AG20443 (cell line): ENCODE results near the gene NOL3.

ENCODE experiments used
- DNase-seq: peaks from one replicate; pipeline ENCODE4 v3.0.0; 2012; ENCODE audit warnings: low spot score, mixed read lengths

NOL3 gene

GRCh38 chr16:67206838-67207248, 36.5 kb downstream of the NOL3 start:
- DNase-seq: no peak

- DNase-seq: peak; percentile 85
These were observed 37.1 kb downstream of the NOL3 start for GRCh38 chr16:67207249-67208091.

DNA sequence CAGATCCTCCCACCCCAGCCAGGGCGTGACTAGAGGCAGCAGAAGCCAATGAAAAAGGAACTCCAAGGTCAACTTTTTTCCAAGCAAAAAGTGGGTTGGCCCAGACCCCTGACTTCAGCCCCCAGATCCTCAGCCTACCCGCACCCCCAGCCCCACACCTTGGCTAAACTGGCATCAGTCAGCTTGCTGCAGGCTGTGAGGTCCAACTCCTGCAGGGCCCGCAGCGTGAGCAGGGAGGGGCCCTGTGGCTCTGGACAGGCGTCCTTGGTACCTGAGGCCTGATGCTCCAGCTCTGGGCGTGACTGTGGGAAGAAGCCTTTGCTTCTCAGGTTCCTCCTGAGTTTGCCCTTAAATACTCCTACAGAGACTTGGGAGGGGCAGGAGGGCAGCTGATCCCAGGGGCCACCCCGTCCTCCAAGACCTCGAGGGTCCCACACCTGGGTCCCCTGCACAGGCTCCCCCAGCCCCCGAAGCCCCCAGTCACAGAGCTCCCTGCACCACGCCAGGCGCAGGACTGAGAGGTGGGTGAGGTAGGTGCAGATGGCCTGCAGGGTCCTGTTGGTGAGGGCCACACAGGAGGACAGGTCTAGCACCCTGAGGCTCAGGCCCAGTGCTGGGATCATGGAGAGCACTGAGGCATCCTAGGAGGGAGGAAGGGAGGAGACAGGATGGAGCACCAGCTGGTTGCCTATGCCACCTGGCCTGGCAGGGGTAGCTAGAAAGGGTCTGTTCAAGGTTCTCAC, 38.0 kb downstream of the NOL3 start:
- no peak for DNase-seq

GRCh38 chr16:67209565-67209964, 39.2 kb downstream of the NOL3 start:
- no peak for DNase-seq

DNA sequence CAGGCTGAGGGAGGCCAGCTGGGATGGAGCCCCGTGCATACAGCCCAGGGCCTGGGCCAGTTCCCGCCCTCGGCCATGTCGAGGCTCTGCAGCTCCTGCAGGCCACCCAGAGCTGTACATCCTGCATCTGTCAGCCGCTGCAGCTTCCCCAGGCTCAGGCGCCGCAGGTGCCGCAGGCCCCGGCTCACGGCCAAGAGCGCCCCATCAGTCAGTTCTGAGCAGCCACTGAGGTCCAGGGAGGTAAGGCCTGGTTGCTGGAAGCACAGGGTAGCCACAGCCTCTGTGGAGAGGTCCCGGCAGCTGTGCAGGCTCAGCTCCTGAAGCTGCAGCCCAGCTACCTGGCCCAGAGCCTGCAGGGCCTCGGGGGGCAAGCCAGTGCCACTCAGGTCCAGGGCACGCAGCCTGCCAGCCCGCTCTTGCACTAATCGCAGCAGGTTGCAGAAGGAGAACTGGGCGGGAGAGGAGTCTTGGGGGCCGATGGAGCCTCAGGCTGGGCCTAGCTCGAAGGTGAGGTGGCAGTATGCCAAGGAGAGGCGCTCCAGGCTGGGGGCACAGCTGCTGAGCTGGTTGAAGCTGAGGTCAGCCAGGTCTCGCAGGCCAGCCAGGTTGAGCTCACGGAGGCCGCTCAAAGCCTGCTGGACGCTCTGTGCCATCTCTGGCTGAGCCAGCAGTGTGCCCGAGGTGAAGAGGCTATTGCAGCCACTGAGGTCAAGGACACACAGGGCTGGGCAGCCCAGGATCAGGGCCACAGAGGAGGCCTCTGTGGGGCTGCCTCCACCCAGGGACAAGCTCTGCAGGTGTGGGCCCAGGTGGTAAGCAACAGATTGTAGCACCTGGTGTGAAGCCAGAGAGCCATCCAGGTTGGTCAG, 40.0 kb downstream of the NOL3 start:
- DNase-seq: no peak

DNA sequence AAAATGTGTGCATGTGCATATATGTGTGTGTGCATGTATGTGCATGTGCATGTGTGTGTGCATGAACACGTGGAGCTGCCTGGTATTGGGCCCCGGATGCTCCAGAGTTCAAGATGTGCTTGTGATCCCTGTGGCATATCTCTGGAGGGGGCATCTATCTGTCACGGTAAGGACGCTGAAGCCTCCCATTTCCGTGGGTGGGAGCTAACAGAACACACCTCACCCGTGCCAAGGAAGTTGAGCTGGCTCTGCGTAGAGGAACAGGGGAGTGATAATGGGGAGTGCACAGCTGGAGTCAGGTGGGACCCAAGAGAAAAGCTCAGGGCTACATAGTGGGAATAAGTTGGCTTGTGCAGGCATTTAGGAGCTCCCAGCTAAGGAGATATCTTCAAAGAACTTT, 41.3 kb downstream of the NOL3 start:
- DNase-seq: no peak

DNA sequence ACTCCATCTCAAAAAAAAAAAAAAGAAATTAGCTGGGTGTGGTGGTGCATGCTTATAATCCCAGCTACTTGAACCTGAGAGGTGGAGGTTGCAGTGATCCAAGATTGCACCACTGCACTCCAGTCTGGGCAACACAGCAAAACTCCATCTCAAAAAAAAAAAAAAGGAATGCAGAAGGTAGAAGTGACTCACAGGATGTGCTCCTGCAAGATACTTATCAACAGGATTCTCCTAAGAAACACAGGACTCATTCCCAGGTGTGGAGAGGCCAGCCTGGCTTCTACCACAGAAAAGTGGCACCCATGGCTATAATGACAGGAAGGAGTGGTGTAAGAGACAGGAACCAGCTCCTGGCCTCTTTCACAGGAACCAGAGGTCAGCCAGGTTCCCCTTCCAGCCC, 42.4 kb downstream of the NOL3 start:
- DNase-seq: no peak

DNA sequence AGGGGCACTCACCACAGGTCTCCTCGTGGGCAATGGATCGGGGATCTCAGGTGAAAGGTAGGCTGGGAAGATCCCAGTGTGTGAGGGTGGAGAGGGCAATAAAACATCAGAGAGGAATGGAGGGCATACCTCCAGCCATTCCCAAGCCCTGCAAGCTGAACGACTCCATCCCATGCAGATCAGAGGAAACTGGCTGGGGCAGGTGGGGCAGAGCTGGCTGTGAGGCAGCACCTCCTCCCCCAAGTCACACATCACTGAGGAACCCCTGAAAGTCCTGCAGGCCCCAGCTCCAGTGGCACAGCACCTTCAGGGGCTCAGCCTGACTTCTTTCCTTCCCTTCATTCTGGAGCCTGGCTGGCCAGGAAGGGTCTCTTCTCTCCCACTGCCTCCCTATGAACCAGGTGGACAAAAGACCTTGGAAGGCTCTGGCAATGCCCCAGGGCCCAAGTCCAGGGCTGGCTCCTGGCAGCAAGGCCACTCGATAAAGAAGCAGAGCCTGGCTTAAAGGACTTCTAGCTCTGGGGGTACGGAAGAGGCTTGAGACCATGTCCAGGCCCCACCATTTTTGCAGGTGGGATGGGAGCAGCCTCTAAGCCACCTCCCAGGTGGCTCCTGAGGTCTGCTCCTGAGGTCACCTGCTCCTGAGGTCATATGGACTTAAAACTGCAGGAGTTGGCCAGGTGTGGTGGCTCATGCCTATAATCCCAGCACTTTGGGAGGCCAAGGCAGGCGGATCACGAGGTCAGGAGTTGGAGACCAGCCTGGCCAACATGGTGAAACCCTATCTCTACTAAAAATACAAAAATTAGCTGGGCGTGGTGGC, 43.1 kb downstream of the NOL3 start:
- no peak for DNase-seq

DNA sequence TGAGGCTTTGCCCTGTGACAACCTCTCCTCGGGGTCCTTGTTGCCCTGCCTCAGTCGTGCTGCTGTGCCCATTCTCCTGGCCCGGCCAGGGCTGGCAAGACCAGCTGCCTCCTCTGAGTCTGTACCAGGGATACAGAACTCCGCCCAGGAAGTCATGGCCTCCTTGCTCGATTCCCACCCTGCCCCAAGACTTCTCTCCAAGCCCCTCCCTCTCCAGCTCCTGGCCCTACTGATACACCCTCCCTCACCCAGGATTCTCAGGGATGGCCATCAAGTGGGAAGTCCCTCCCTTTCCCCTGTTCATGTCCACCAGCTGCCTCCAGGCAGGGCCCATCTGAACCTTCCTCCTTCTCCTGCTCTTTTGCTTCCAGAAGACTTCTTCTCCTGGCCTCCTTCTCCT, 45.4 kb downstream of the NOL3 start:
- no peak for DNase-seq

DNA sequence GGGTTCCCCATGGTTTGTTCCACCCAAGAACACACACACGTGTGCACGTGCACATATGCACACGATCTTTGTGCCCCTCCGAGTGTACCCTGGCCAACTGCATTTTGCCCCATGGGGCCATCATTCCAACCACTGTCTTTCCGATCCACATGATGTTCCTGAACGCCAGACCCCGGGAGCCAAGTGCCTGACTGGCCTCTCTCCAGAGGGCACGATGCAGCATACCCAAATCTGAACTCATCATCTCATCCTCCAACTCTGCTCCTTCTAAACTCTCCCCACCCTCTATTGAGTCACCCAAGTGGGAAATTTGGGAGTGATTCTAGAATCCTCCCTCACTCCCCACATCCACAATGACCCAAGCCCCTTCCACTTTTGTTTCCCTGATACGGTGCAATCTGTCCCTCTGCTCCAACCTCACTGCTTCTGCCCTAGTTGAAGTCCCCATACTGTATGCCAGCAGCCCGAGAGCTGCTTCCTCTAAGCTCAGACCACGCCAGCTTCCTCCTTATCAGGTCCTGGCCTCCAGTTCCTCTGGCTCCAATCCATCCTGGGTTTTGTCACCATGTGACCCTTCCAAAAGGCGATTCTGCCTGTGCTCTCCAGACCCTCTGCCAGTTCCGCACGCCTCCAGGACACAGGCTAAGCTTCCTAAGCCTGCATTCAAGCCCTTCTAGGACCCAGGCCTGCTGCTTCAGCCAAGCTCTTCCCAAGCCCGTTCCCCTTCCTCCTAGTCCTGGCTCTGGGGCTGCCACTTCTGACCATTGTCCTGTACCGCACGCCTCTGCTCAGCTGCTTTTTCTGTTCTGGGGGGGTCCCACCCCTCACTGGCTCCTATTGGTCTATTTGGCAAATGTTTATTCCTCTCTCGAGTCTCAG, 46.5 kb downstream of the NOL3 start:
- no peak for DNase-seq

- no peak for DNase-seq
These were observed 53.7 kb downstream of the NOL3 start for GRCh38 chr16:67223992-67224391.
